WI38 (cell line): Measurements from ENCODE around the gene CUL3.
"Not testable (repeated sequence)": the region's sequence is repeated elsewhere in the genome, so short reads cannot be mapped to it uniquely, and the experiment has no call there.

ENCODE experiments used
- H3K4me3 ChIP-seq: 2 replicates; pipeline ENCODE4 v1.5.1; 2011; ENCODE audit warnings: low read depth, mild to moderate bottlenecking, control low read depth, low read length
- TF ChIP-seq, protein P1 (sequence below): IDR thresholded peaks from 2 replicates; pipeline ENCODE4 v1.5.1; 2012; ENCODE audit warnings: low read depth, mild to moderate bottlenecking, control low read depth, low read length

The CUL3 gene

DNA sequence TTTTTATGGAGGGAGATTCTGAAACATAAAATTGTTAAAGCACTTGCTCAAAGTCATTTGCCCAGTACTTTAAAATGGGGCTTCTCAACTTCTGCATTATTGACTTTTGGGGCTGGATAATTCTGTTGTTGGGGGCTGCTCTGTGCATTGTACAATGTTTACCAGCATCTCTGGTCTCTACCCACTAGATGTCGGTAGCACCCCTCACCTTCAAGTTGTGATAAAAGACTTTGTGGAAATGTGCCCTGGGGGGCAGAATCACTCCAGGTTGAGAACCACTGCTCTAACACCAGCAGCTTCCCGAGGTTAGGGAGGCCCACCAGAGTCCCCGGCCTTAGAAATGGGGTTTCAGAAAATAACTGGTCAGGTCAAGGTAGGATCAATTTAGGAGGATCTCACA is 26.8 kb upstream of the CUL3 start:
- H3K4me3 ChIP-seq, result no peak overlapping the region
- TF ChIP-seq, protein P1, sequence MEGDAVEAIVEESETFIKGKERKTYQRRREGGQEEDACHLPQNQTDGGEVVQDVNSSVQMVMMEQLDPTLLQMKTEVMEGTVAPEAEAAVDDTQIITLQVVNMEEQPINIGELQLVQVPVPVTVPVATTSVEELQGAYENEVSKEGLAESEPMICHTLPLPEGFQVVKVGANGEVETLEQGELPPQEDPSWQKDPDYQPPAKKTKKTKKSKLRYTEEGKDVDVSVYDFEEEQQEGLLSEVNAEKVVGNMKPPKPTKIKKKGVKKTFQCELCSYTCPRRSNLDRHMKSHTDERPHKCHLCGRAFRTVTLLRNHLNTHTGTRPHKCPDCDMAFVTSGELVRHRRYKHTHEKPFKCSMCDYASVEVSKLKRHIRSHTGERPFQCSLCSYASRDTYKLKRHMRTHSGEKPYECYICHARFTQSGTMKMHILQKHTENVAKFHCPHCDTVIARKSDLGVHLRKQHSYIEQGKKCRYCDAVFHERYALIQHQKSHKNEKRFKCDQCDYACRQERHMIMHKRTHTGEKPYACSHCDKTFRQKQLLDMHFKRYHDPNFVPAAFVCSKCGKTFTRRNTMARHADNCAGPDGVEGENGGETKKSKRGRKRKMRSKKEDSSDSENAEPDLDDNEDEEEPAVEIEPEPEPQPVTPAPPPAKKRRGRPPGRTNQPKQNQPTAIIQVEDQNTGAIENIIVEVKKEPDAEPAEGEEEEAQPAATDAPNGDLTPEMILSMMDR, result no peak

DNA sequence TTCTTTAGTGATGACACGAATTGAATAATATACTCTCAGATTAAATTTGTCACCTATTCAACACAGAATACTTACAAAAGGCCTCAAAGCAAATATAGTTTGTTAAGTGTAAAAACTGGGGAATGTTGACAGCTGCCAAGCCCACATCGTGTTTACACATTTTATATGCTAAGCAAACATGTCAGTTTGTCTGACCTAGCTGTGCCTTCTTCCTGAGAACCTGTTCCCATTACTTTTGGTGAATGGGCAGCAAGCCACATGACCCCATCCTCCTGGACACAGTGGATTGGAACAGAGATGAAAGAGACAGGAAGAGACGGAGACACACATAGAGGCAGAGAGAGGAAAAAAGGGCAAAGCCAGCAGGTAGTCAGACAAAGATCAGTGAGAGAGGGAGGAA is 22.9 kb upstream of the CUL3 start:
- TF ChIP-seq, protein P1, result no peak
- H3K4me3 ChIP-seq, result no peak overlapping the region

DNA sequence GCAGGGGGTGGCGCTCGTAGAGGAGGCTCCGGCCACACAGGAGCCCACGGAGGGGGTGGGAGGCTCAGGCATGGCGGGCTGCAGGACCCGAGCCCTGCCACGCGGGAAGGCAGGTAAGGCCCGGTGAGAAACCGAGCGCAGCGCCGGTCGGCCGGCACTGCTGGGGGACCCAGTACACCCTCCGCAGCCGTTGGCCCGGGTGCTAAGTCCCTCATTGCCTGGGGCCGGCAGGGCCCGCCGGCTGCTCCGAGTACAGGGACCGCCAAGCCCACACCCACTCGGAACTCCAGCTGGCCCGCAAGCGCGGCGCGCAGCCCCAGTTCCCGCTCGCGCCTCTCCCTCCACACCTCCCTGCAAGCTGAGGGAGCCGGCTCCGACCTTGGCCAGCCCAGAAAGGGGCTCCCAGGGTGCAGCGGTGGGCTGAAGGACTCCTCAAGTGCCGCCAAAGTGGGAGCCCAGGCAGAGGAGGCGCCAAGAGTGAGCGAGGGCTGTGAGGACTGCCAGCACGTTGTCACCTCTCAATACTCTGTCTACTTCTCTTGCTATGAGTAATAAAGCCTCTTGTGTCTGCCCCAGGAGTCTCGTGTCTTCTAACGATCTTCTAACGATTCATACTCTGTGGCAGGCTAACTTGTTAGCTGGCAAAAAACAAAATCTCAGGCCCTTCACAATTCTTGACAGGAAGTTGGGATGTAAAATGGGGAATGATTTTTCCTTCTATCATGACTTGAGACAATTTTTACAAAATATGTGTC is 18.8 kb upstream of the CUL3 start:
- not testable (repeated sequence) for H3K4me3 ChIP-seq

DNA sequence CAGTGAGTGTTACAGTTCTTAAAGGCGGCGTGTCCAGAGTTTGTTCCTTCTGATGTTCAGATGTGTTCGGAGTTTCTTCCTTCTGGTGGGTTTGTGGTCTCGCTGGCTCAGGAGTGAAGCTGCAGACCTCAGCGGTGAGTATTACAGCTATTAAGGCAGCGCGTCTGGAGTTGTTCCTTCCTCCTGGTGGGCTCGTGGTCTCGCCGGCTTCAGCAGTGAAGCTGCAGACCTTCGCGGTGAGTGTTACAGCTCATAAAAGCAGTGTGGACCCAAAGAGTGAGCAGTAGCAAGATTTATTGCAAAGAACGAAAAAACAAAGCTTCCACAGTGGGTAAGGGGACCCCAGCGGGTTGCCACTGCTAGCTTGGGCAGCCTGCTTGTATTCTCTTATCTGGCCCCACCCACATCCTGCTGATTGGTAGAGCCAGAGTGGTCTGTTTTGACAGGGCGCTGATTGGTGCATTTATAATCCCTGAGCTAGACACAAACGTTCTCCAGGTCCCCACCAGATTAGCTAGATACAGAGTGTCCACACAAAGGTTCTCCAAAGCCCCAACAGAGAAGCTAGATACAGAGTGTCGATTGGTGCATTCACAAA is 17.7 kb upstream of the CUL3 start:
- H3K4me3 ChIP-seq, result not testable (repeated sequence)

DNA sequence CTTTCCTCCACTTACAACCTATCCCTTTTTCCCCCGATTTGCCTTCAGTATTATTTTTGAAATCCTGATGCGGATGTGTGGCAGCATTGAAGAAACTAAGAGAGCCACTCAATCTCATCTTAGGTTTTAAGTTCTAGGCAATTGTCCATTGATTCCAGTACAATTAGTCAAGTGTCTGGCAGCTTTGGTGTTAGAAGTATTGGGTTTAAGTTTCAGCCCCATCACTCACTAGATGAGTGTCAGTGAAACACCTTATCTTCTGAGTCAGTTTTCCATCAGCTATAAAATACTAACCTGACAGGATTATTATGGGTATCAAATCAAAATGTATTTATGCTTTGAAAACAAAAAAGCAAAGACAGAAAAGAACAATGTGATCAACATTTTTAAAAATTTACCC is 16.8 kb upstream of the CUL3 start:
- TF ChIP-seq, protein P1, result no peak
- no peak overlapping the region for H3K4me3 ChIP-seq

DNA sequence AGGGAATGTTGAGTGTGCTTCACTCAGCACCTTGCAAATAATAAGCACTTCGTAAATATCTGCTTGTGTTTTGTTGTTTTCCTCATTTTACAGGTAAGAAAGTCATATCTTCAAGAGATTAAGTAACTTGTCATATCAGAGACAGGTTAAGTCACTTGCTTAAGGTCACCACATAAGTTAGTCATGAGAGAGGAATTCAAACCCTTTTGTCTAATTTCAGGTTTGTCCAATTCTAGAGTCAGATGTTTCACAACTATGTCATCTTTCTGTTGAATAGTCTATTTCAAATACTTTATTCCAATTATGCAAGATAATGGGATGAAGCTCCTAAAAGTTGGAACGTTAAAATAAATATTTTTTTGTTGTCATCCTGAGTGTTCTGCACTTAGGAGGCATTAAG is 13.5 kb upstream of the CUL3 start:
- TF ChIP-seq, protein P1, result no peak
- H3K4me3 ChIP-seq, result no peak overlapping the region

DNA sequence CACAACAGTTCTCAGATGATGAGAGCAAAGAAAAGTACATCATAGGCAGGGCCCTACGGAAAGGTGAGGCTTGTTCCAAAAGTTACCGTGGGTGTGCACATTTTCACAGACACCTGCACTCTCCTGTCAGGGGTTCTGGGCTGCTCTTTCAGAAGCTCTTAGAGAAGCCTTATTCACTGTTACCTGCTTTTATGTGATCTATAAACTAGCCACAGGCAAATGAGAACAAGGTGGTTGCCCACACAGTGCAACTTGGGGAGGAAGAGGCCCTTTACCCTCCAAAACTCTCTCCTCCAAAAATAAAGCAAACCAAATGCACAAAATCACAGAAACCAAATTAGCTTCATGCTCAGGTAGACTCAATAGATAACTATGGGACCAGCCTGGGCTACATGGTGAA is 11.1 kb upstream of the CUL3 start:
- no peak overlapping the region for H3K4me3 ChIP-seq
- TF ChIP-seq, protein P1, result no peak

DNA sequence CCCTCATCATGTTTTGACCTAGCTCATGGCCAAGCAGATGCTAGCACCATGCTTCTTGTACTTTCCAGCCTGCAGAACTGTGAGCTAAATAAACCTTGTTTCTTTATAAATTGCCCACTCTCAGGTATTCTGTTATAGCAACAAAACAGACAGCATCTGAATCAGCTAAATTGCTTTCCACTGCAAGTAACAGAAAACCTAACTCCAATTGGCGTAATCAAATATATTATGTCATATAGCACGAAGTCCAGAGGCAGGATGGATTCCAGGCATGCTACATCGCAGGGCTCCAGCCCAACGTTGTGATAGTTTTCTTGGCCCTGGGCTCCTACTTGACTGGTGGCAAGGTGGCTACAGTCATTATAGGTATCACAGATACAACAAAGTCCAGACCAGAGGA is 10.4 kb upstream of the CUL3 start:
- no peak overlapping the region for H3K4me3 ChIP-seq
- TF ChIP-seq, protein P1, result no peak
